Left lung (tissue), 10 donors: ENCODE results near the gene ZNF726. TPM values are rescaled to one million over a fixed set of nuclear protein-coding genes. Genes with fewer than 3 reads are reported as not detected.

ENCODE experiments used
- ATAC-seq: fragments of 200-7000 bp; cut with Tn5 transposase; one replicate; pipeline ENCODE4 v1.9.1; 2020; ENCODE audit warnings: moderate library complexity
- DNase-seq, 4 donors: peaks; one replicate each; pipeline ENCODE4 v3.0.0-alpha.2; 2013 to 2020
- H3K27ac ChIP-seq, 2 donors: fragments of 200-600 bp; sonication (generic) in 1 of 2; one replicate each; pipeline versions ENCODE4 v1.5.0 to v1.8.0; 2020 to 2021
- H3K27me3 ChIP-seq, 2 donors: fragments of 200-600 bp; sonication (generic) in 1 of 2; one replicate each; pipeline versions ENCODE4 v1.5.0 to v1.8.0; 2020 to 2021
- H3K36me3 ChIP-seq, 2 donors: fragments of 200-600 bp; sonication (generic) in 1 of 2; one replicate each; pipeline versions ENCODE4 v1.5.0 to v1.8.0; 2020 to 2021
- H3K4me1 ChIP-seq, 2 donors: fragments of 200-600 bp; one replicate each; pipeline ENCODE4 v1.8.0; 2021
- H3K4me3 ChIP-seq, 2 donors: fragments of 200-600 bp; sonication (generic) in 1 of 2; one replicate each; pipeline versions ENCODE4 v1.5.0 to v1.8.0; 2020 to 2021; ENCODE audit warnings: mild to moderate bottlenecking in 1 of 2
- H3K9me3 ChIP-seq, 2 donors: fragments of 200-600 bp; sonication (generic) in 1 of 2; one replicate each; pipeline versions ENCODE4 v1.5.0 to v1.8.0; 2020 to 2021
- intact Hi-C, 2 donors: fragments of 100-400 bp; cut with DNase I; formaldehyde crosslinking; loops; one replicate each; pipeline versions ENCODE4 v1.11.2 to v1.14.2; 2022
- polyA plus RNA-seq, 6 donors: library from polyadenylated mRNA; unstranded; fragments of 120-200 nt; gene quantifications; one replicate each; pipeline ENCODE4 v1.2.1, GENCODE V29; 2013; ENCODE audit not compliant: insufficient read length in 6 of 6
- total RNA-seq, 2 donors: library from RNA; stranded (reverse); fragmentation: NEBNext Ultra II Directional; extraction: Animal tissue kit (Norgen Biotek cat#: 25700); gene quantifications; one replicate each; pipeline ENCODE4 v1.2.1, GENCODE V29; 2021
- TF ChIP-seq, protein P1 (sequence below), 2 donors: fragments of 200-600 bp; sonication (generic) in 1 of 2; IDR thresholded peaks; one replicate each; pipeline versions ENCODE4 v1.5.0 to v1.8.0; 2021; ENCODE audit warnings: antibody characterized with exemption in 2 of 2
- donor health status: DM: no; HTN: yes; CAD: no.
- donor health status: DM: no; HTN: no; CAD: no.

ZNF726 gene
- total and polyA plus RNA-seq, 8 donors = 4.0 to 19.4 (median 13.2) TPM

DNA sequence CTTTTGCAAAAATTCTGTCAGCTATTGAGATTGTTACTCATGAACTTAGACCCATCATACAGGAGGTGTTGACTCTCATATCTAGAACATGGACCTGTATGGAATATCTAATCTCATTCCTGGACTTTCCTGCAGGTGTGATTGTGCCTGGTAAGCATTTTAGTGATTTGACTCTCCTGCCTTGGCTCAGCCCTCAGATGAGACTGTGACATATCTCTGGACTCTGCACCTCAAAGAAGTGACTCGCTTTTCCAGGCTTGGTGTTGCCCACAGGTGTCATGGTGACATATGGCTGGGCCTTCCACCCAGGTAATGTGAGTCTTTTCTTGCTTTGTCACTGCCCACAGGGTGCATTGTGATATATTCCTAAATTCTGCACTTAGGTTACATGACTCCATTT, 17.8 kb upstream of the ZNF726 start:
- H3K27ac ChIP-seq = no peak overlapping the region
- TF ChIP-seq, protein P1, sequence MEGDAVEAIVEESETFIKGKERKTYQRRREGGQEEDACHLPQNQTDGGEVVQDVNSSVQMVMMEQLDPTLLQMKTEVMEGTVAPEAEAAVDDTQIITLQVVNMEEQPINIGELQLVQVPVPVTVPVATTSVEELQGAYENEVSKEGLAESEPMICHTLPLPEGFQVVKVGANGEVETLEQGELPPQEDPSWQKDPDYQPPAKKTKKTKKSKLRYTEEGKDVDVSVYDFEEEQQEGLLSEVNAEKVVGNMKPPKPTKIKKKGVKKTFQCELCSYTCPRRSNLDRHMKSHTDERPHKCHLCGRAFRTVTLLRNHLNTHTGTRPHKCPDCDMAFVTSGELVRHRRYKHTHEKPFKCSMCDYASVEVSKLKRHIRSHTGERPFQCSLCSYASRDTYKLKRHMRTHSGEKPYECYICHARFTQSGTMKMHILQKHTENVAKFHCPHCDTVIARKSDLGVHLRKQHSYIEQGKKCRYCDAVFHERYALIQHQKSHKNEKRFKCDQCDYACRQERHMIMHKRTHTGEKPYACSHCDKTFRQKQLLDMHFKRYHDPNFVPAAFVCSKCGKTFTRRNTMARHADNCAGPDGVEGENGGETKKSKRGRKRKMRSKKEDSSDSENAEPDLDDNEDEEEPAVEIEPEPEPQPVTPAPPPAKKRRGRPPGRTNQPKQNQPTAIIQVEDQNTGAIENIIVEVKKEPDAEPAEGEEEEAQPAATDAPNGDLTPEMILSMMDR (IDR thresholded peaks at IDR 0.05) = no peak
- no peak overlapping the region for H3K4me3 ChIP-seq
- no peaks in the 10 kb centered on the region for H3K27me3 ChIP-seq
- H3K9me3 ChIP-seq = peaks cover 0 to 17% of the 10 kb centered on the region in 2 donors
- intact Hi-C loops = no loop called here
- no peaks in the 10 kb centered on the region for H3K4me1 ChIP-seq
- H3K36me3 ChIP-seq = no peaks in the 10 kb centered on the region
- no peak for ATAC-seq
- DNase-seq = no peak

DNA sequence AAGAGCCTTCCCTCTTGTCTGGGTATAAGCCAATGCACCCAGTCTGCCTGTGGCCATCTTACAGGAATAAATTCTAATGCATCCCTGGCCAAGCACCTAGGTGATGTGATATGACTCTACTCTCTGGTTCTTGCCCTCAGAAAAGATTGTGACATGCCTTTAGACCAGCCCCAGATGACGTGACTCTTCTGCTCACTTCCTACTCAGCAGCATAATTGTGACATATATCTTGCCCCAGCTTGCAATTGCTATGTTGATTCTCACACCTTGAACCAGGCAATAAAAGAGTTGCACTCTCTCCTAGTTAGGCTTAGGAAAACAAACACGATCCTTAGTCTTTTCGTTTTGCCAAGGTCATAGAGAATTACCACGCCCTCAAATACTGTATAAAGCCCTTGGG, 13.3 kb upstream of the ZNF726 start:
- Histone ChIP-seq H3K27ac (no peak overlapping the region), H3K36me3 (no peaks in the 10 kb centered on the region), H3K4me3 (no peak overlapping the region), H3K4me1 (no peaks in the 10 kb centered on the region), H3K9me3 (peaks cover 0 to 51% of the 10 kb centered on the region in 2 donors), H3K27me3 (no peaks in the 10 kb centered on the region)
- TF ChIP-seq, protein P1 (IDR thresholded peaks at IDR 0.05) = no peak
- DNase-seq = no peak
- ATAC-seq = no peak
- intact Hi-C loops = no loop called here

- Histone ChIP-seq H3K4me1 (no peaks in the 10 kb centered on the region), H3K27ac (no peak overlapping the region), H3K4me3 (no peak overlapping the region), H3K36me3 (no peaks in the 10 kb centered on the region), H3K9me3 (peaks cover 0 to 53% of the 10 kb centered on the region in 2 donors), H3K27me3 (no peaks in the 10 kb centered on the region)
- ATAC-seq = no peak
- DNase-seq = no peak
- intact Hi-C loops = no loop called here
- TF ChIP-seq, protein P1 (IDR thresholded peaks at IDR 0.05) = no peak
Measured at GRCh38 chr19:23904406-23904805, 10.3 kb upstream of the ZNF726 start.

DNA sequence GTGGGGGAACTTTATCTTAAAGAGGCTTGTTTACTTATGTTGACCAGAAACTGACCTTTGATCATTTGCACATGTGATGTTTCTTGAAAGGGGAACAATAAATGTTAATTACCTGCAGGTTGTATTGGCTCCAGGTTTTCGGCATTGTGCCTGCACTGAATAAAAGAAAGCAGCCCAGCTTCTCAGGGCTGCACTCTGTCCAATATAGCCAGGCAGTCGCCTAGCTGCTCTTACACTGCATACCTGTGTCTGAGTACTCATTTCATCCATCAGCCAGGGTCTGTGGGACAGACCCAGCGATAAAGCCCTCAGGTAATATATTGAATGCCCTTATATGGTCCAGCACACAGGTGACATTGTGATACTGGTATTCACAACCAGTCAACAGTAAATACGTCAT, 8.9 kb upstream of the ZNF726 start:
- Histone ChIP-seq H3K27ac (no peak overlapping the region), H3K4me1 (no peaks in the 10 kb centered on the region), H3K9me3 (peaks cover 0 to 56% of the 10 kb centered on the region in 2 donors), H3K27me3 (no peaks in the 10 kb centered on the region), H3K4me3 (no peak overlapping the region), H3K36me3 (no peaks in the 10 kb centered on the region)
- intact Hi-C loops = no loop called here
- DNase-seq = no peak
- ATAC-seq = no peak
- TF ChIP-seq, protein P1 (IDR thresholded peaks at IDR 0.05) = no peak

DNA sequence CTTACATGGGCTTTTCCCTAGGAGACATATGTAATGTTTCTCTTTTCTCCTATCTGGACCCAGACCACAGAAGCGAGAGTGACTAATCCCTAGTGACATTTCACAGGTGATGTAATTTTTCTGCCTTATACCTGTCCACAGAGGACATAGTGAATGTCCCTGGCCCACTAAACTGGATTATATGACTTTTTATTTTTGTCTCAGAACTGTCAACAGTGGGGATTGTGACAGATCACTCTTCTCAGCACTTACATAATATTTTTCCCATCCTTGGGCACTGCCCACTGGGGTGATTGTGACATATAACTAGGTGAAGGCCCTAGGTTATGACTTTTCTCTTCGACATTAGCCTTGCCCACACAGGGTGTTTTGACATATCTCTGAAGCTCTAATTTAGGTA, 7.9 kb upstream of the ZNF726 start:
- DNase-seq (no peak), ATAC-seq (no peak)
- no peaks in the 10 kb centered on the region for H3K4me1 ChIP-seq
- TF ChIP-seq, protein P1 (IDR thresholded peaks at IDR 0.05) = no peak
- intact Hi-C loops = no loop called here
- no peaks in the 10 kb centered on the region for H3K36me3 ChIP-seq
- peaks cover 0 to 56% of the 10 kb centered on the region in 2 donors for H3K9me3 ChIP-seq
- H3K27me3 ChIP-seq = no peaks in the 10 kb centered on the region
- no peak overlapping the region for H3K4me3 ChIP-seq
- H3K27ac ChIP-seq = no peak overlapping the region
